ENCODE results near the gene TRPV5. TPM values are rescaled to one million over a fixed set of nuclear protein-coding genes. Genes with fewer than 3 reads are reported as not detected.

Gene TRPV5
- total RNA-seq, 1 donor from 2014 or later: 0.31 TPM

Other genes starting within 250 kb of the TRPV5 start
- not detected for gene PRSS1, start 184.3 kb downstream of the TRPV5 start, total RNA-seq
- not detected for gene PRSS2, start 162.8 kb downstream of the TRPV5 start, total RNA-seq
- gene EPHB6, start 78.7 kb downstream of the TRPV5 start, total RNA-seq: 55.8 TPM
- gene TRPV6, start 48.0 kb downstream of the TRPV5 start, total RNA-seq: under 0.01 TPM
- not detected for gene LLCFC1, start 5.7 kb upstream of the TRPV5 start, total RNA-seq
- gene KEL, start 28.6 kb upstream of the TRPV5 start, total RNA-seq: 3.0 TPM
- gene OR9A2, start 93.4 kb upstream of the TRPV5 start, total RNA-seq: 1.1 TPM
- not detected for gene OR6V1, start 118.6 kb upstream of the TRPV5 start, total RNA-seq
- not detected for gene PIP, start 198.3 kb upstream of the TRPV5 start, total RNA-seq
- gene TAS2R39, start 249.7 kb upstream of the TRPV5 start, total RNA-seq: not detected